PFSK-1 (cell line): ENCODE results near the gene M6PR.

Experiments
- POLR2AphosphoS5 ChIP-seq: IDR thresholded peaks from 2 replicates; pipeline ENCODE4 v1.6.1; 2012; ENCODE audit warnings: low read depth, mild to moderate bottlenecking, control low read depth, low read length, moderate library complexity
- REST ChIP-seq, 2 experiments: IDR thresholded peaks; 2 replicates each; pipeline versions ENCODE4 v1.6.1 to v1.8.0; 2011 to 2012; ENCODE audit warnings: low read depth in 2 of 2, low read length in 2 of 2, control low read depth in 1 of 2, inconsistent platforms in 1 of 2, mild to moderate bottlenecking in 1 of 2, moderate library complexity in 1 of 2; ENCODE audit not compliant: insufficient read depth in 1 of 2
- TAF1 ChIP-seq: IDR thresholded peaks from 2 replicates; pipeline ENCODE4 v1.6.1; 2012; ENCODE audit warnings: low read length, control low read depth, borderline replicate concordance; ENCODE audit not compliant: insufficient read depth

- TF ChIP-seq REST (IDR thresholded peaks at IDR 0.05; ENCODE audit: insufficient read depth in 1 of 2, low read depth in 2 of 2, low read length in 2 of 2) = no peak
- TF ChIP-seq POLR2AphosphoS5 = no peak
- no peak for TF ChIP-seq TAF1
Measured at GRCh38 chr12:8946733-8947132, 2.7 kb downstream of the M6PR start.
